Chondrocyte (in vitro differentiated cells): Measurements from ENCODE around the gene COPB2. TPM values are rescaled to one million over a fixed set of nuclear protein-coding genes. Genes with fewer than 3 reads are reported as not detected.
A peak's percentile ranks its signal among the peaks of the same experiment; 100 is the strongest.

Experiments
- DNase-seq: peaks from one replicate; pipeline ENCODE4 v3.0.0; 2021; ENCODE audit warnings: mixed read lengths, low spot score
- H3K27ac Mint-ChIP-seq: one replicate; pipeline ENCODE4 v1.8.0; 2021; ENCODE audit warnings: mild to moderate bottlenecking, moderate library complexity, mixed read lengths; ENCODE audit not compliant: unreplicated experiment
- H3K27me3 Mint-ChIP-seq: 2 replicates; pipeline ENCODE4 v1.8.0; 2021; ENCODE audit warnings: low read depth, mixed read lengths
- H3K36me3 Mint-ChIP-seq: 2 replicates; pipeline ENCODE4 v1.8.0; 2021; ENCODE audit warnings: low read depth, mixed read lengths
- H3K4me1 Mint-ChIP-seq: 2 replicates; pipeline ENCODE4 v1.8.0; 2021; ENCODE audit warnings: low read depth, mild to moderate bottlenecking, mixed read lengths
- H3K4me3 Mint-ChIP-seq: one replicate; pipeline ENCODE4 v1.8.0; 2021; ENCODE audit warnings: mild to moderate bottlenecking, moderate library complexity, mixed read lengths; ENCODE audit not compliant: unreplicated experiment
- H3K9me3 Mint-ChIP-seq: 2 replicates; pipeline ENCODE4 v1.8.0; 2021; ENCODE audit warnings: low read depth, mixed read lengths
- total RNA-seq: library from RNA; stranded (reverse); gene quantifications from 3 replicates; pipeline ENCODE4 v1.2.1, GENCODE V29; 2021
- TF ChIP-seq, protein P1 (sequence below): fragments of 200-600 bp; sonication (generic); IDR thresholded peaks from 2 replicates; pipeline ENCODE4 v1.5.0; 2021; ENCODE audit warnings: antibody characterized with exemption, mild to moderate bottlenecking, moderate library complexity

The COPB2 gene
- total RNA-seq, 1 donor from 2014 or later = 180 TPM

DNA sequence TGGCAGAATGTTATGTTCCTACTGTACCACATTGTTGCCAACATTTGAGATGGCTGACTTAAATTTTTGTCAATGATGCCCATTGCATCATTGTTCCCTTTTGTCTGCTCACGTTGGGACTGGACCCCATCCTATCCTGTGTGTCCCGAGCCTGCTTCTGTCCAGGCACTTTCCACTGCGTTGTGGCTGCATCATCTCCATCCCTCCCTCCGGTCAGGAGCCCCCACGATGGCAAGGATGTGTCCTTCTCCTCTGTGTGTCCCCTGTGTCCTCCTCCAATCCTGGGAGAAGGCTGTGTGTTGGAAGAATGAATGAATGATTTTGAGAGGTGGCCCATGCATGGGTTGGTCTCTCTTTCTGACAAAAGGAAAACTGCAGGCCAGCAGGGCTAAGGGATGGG lies 65.0 kb downstream of the COPB2 start:
- Mint-ChIP-seq H3K9me3 (no peaks in the 10 kb centered on the region), H3K36me3 (no peaks in the 10 kb centered on the region), H3K4me1 (peaks cover 4% of the 10 kb centered on the region), H3K27me3 (peaks cover 34% of the 10 kb centered on the region), H3K27ac (no peak overlapping the region), H3K4me3 (no peak overlapping the region)
- TF ChIP-seq, protein P1, sequence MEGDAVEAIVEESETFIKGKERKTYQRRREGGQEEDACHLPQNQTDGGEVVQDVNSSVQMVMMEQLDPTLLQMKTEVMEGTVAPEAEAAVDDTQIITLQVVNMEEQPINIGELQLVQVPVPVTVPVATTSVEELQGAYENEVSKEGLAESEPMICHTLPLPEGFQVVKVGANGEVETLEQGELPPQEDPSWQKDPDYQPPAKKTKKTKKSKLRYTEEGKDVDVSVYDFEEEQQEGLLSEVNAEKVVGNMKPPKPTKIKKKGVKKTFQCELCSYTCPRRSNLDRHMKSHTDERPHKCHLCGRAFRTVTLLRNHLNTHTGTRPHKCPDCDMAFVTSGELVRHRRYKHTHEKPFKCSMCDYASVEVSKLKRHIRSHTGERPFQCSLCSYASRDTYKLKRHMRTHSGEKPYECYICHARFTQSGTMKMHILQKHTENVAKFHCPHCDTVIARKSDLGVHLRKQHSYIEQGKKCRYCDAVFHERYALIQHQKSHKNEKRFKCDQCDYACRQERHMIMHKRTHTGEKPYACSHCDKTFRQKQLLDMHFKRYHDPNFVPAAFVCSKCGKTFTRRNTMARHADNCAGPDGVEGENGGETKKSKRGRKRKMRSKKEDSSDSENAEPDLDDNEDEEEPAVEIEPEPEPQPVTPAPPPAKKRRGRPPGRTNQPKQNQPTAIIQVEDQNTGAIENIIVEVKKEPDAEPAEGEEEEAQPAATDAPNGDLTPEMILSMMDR = no peak
- no peak for DNase-seq

DNA sequence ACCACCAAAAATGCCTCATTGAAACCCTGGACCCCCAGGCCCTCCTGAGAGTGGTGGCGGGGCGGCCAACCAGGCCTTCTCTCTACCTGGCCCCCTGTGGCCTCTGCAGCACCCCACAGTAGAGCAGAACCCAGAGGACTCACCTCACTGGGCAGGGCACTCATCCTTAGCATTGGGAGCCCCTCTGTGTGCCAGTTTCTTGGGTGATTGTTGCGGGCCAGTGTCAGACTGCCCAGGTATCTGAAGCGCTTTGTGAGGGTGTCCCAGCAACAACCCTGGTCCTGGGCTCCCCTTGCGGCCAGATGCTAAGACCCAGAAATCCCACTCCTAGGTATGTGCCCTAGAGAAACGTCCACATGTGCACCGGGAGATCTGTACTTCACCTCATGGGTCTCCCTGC lies 66.3 kb downstream of the COPB2 start:
- no peaks in the 10 kb centered on the region for H3K9me3 Mint-ChIP-seq
- DNase-seq = no peak
- TF ChIP-seq, protein P1 = no peak
- no peak overlapping the region for H3K27ac Mint-ChIP-seq
- peaks cover 37% of the 10 kb centered on the region for H3K27me3 Mint-ChIP-seq
- no peaks in the 10 kb centered on the region for H3K4me1 Mint-ChIP-seq
- H3K4me3 Mint-ChIP-seq = no peak overlapping the region
- H3K36me3 Mint-ChIP-seq = no peaks in the 10 kb centered on the region

- H3K4me3 Mint-ChIP-seq = no peak overlapping the region
- no peaks in the 10 kb centered on the region for H3K4me1 Mint-ChIP-seq
- no peaks in the 10 kb centered on the region for H3K9me3 Mint-ChIP-seq
- H3K27ac Mint-ChIP-seq = no peak overlapping the region
- no peak for DNase-seq
- TF ChIP-seq, protein P1 = no peak
- no peaks in the 10 kb centered on the region for H3K36me3 Mint-ChIP-seq
- peaks cover 37% of the 10 kb centered on the region for H3K27me3 Mint-ChIP-seq
Observed at GRCh38 chr3:139322346-139322745, 67.1 kb downstream of the COPB2 start.

DNA sequence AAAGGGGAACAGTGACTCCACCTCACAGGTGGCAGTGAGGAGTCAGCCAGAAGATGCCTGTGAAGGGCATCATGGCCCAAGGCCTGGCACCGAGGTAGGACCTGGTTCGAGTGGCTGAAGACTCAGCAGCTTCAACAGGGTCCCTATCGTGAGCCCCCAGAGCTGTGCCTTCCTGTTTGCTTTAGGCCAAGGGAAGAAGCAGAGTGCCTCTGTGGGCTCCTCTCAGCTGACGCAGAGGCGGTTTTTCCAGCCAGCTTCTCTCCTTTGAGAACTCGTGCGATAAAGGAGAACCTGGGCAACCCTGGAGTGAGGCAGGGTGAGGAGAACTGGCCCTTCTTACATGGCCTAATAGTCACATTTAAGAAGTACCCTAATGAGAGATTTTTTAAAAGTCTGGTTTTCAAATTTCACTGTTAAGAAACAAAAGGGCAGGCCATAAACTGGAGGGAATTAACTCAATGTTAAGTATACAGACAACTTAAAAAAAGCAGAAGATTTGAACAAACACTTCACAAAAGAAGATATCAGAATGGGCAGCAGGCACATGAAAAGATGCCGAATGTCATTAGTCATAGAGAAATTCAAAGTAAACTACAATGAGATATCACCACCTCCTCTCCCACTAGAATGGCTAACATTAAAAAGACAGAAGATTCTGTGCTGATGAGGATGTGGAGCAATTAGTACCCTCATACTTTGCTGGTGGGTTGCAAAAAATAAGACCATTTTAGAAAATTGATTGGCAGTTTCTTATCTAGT lies 68.7 kb downstream of the COPB2 start:
- H3K36me3 Mint-ChIP-seq = no peaks in the 10 kb centered on the region
- H3K27me3 Mint-ChIP-seq = peaks cover 39% of the 10 kb centered on the region
- TF ChIP-seq, protein P1 = no peak
- H3K4me1 Mint-ChIP-seq = no peaks in the 10 kb centered on the region
- H3K27ac Mint-ChIP-seq = no peak overlapping the region
- DNase-seq = no peak
- H3K9me3 Mint-ChIP-seq = no peaks in the 10 kb centered on the region
- H3K4me3 Mint-ChIP-seq = no peak overlapping the region

- Mint-ChIP-seq H3K36me3 (no peaks in the 10 kb centered on the region), H3K4me1 (no peaks in the 10 kb centered on the region), H3K4me3 (no peak overlapping the region), H3K9me3 (no peaks in the 10 kb centered on the region), H3K27ac (no peak overlapping the region), H3K27me3 (peaks cover 41% of the 10 kb centered on the region)
- DNase-seq = no peak
- TF ChIP-seq, protein P1 = peak; percentile 55
Observed at GRCh38 chr3:139319428-139320402, 69.7 kb downstream of the COPB2 start.
